ENCODE results near the gene CDK17.
A peak's percentile ranks its signal among the peaks of the same experiment; 100 is the strongest.

CDK17 gene

GRCh38 chr12:96237465-96238077, 162.7 kb downstream of the CDK17 start:
- H3K4me3 ChIP-seq (replicated peaks in 1 of 2; ENCODE audit: low read depth in 2 of 2, low read length in 2 of 2): peak overlapping the region in 1 of 2 donors; percentile 12
- TF ChIP-seq CTCF (IDR thresholded peaks at IDR 0.05; ENCODE audit: low read depth, low read length): no peak
- peak; percentile 96 to 97 for DNase-seq (ENCODE audit: low read depth in 2 of 2)

DNA sequence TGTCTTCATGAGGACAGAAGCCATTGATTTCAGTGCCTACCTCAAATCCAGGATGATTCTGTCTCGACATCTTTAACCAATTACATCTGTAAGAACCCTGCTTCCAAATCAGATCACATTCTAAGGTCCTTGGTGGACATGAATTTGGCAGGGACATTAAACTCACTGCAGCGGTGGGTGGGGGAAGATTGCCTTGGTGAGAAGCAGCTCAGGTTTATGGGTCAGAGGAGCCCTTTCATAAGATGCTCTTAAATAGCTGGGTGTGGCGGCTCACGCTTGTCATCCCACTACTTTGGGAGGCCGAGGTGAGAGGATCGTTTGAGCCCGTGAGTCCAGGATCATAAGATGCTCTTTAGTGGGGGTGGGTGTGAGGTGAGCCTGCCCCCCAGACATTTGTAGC, 163.2 kb downstream of the CDK17 start:
- DNase-seq (ENCODE audit: low read depth in 2 of 2): no peak
- no peak for TF ChIP-seq CTCF (IDR thresholded peaks at IDR 0.05; ENCODE audit: low read depth, low read length)
- peak overlapping the region in 1 of 2 donors; percentile 12 for H3K4me3 ChIP-seq (replicated peaks in 1 of 2; ENCODE audit: low read depth in 2 of 2, low read length in 2 of 2)

GRCh38 chr12:96236221-96236822, 163.9 kb downstream of the CDK17 start:
- DNase-seq (ENCODE audit: low read depth in 2 of 2): peak; percentile 50 to 86
- peak; percentile 4 for TF ChIP-seq CTCF (IDR thresholded peaks at IDR 0.05; ENCODE audit: low read depth, low read length)
- H3K4me3 ChIP-seq (replicated peaks in 1 of 2; ENCODE audit: low read depth in 2 of 2, low read length in 2 of 2): no peak overlapping the region

DNA sequence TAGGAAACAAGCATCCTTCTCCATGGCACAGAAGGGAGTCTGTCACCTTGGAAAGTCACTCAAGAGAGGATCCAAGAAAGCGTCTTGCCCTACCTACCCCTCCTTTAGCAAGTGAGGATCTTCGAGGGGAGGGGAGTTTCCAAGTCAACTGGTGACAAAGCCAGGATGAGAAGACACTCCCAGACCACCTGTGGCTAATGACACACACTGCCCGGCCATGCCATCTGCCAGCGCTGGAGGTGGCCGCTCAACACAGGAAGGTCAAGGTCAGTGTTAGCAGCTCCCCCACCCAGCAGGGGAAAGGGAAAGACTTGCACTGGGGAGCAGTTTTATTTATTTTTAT, 164.8 kb downstream of the CDK17 start:
- no peak for DNase-seq (ENCODE audit: low read depth in 2 of 2)
- H3K4me3 ChIP-seq (replicated peaks in 1 of 2; ENCODE audit: low read depth in 2 of 2, low read length in 2 of 2): no peak overlapping the region
- no peak for TF ChIP-seq CTCF (IDR thresholded peaks at IDR 0.05; ENCODE audit: low read depth, low read length)

- no peak for TF ChIP-seq CTCF (IDR thresholded peaks at IDR 0.05; ENCODE audit: low read depth, low read length)
- no peak overlapping the region for H3K4me3 ChIP-seq (replicated peaks in 1 of 2; ENCODE audit: low read depth in 2 of 2, low read length in 2 of 2)
Observed at GRCh38 chr12:96234591-96235483, 165.4 kb downstream of the CDK17 start.

DNA sequence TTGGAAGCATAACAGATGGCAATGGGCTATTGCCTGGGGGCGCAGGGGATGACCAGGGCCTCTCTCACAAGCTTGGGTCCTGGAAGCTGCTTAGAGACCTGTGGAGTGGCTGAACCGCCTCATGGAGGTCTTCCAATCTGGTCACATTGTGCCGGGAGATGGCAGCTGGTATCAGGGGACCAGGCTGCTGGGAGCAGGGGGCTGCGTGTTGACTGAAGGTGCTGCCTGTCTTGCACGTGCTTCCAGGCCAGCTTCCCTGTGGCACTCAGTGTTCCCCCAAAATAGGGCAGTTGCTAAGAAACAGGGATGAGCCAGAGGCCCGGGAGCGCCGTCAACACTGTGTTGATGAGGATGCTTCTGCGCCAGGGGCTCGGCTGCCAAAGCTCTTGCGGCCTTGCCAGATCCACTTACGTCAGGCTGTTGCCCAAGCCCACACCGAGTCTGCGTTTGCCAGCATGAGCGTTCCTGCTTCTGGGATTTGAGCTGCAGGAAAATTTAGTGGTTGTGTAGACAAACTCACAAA, 166.2 kb downstream of the CDK17 start:
- no peak overlapping the region for H3K4me3 ChIP-seq (replicated peaks in 1 of 2; ENCODE audit: low read depth in 2 of 2, low read length in 2 of 2)
- peak; percentile 93 to 100 for DNase-seq (ENCODE audit: low read depth in 2 of 2)
- no peak for TF ChIP-seq CTCF (IDR thresholded peaks at IDR 0.05; ENCODE audit: low read depth, low read length)

More at GRCh38 chr12:96234591-96235483, 165.4 kb downstream of the CDK17 start:
- DNase-seq (ENCODE audit: low read depth in 2 of 2): no peak

Measured in cardiac fibroblast (primary cell).